CD4-positive, alpha-beta T cell treated with Interferon alpha-2 for 1 hour (primary cell): ENCODE data around the gene CD4.

Experiments
- DNase-seq, 2 donors: peaks; one replicate each; pipeline ENCODE4 v3.0.0-alpha.2; 2020 to 2022

CD4 gene

GRCh38 chr12:6817098-6817497 is 27.8 kb downstream of the CD4 start:
- no peak for DNase-seq

DNA sequence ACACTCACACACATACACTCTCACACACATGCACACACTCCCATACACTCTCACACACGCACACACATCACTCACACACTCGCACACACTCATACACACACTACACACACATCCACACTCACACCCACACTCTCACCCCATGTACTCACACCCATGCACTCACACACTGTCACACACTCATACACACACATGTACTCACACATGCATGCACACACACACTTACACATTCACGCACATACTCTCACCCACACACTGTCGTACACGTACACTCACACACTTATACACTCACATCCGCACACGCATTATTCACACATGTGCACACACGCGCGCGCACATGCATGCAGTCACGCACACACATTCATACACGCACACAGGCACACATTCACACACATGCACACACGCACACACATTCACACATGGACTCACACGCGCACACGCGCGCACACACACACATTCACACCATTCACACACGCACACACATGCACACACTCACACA is 28.4 kb downstream of the CD4 start:
- DNase-seq, result no peak

DNA sequence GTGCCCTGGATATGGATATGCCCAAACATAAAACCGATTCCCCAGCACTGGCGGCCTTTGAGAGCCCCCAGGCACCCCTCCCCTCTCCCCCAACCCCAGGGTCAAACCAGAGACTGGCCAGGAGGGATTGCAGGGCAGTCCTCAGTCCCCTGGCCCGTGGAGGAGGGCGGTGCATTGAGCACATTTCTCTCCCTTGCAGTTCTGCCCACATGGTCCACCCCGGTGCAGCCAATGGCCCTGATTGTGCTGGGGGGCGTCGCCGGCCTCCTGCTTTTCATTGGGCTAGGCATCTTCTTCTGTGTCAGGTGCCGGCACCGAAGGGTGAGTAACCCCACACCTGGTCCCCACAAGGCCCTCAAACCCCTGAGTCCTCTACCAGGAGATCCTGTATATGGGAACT is 28.9 kb downstream of the CD4 start:
- no peak for DNase-seq

DNA sequence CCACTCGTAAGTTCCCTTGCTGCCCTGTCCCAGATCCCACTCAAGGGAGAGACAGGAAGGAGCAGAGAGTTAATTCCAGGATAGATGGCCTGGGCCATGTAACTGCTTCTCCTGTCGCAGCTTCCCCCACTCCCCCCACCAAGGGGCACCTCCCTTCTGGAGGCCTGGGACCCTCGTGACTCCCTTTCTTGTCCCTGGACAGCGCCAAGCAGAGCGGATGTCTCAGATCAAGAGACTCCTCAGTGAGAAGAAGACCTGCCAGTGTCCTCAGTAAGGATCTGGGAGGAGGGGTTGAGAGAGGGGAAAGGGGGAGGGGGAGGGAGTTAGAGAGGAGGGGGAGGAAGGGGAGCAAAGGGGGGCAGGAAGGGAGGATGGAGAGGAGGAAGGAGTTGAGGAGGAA is 29.3 kb downstream of the CD4 start:
- no peak for DNase-seq

- DNase-seq, result no peak
Observed at GRCh38 chr12:6819106-6820030, 30.0 kb downstream of the CD4 start.

- no peak for DNase-seq
Observed at GRCh38 chr12:6820166-6820565, 30.8 kb downstream of the CD4 start.

DNA sequence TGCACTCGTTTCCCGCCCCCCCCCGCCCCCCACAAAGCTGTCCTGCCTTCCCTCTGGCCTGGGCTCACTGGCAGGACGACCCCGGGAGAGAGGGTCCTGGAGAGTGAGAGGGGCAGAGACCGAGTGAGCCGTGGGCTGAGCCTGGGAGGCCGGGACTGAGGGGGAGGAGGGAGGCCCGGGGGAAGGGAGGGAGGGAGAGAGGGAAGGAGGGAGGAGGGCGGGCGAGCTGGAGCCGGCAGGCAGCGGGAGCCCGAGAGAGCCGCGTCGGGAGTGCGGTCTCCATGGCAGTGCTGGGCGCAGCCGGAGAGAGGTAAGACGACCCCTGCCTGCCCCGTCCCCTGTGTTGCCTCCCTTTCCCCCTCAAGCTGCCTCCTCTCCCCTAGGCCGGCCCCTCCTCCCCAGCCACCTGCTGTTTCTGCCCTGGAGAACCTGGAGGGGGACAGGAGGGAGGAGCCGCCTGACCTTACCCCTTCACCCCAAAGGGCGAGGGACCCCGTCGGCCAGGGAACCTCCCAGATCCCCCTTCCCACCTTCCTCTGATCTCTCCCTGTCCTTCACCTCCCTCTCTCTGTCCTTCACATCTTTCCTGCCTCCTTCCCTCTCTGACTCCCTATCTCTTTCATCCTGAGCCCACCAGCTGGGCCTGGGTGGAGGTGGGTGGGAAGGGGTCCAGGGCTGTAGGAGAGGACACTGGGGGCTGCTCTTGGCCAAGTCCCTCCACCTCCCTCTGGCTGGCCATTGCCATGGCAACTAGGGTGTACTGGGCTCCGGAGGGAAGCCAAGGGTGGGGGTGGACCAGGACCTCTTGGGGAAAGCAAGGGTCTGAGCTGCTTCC is 32.5 kb downstream of the CD4 start, which contains the start of gene GPR162:
GPR162 (plus strand) TSS at position 231 of the 835 bp plus-strand sequence. CDS start 2,078 bp downstream, outside the sequence.
- no peak for DNase-seq

DNA sequence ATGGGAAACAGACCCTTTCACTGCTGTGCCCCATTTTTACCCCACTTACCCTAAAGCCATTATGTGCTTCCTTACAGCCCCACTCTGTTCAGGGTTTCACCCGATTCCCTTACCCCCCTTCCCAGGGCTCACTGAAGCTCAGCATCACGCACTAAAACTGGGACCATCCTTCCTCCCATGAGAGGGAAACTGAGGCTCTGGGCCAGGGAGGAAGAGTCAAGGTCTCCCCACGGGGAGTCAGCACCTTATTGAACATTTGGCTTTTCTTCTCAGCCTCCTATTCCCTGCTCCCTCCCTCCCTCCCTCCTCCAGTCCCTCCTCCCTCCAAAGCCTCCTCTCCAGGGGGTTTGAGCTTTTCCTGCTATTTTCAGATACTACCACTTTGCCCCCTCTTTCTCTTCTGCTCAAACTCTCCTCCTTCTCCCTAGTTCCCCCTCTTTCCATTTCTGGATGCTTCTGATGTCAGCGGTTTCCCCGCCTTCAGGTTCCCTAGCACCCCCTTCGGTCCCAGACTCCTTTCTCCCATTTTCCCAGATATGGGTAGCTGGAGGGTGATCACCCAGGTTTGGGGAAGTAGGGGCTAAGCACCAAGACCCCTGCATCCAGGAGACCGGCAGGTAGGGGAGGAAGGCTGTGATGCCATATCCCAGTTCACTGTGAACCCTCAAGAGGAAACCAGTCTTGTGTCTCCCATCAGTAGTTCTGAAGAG is 33.3 kb downstream of the CD4 start:
- no peak for DNase-seq

DNA sequence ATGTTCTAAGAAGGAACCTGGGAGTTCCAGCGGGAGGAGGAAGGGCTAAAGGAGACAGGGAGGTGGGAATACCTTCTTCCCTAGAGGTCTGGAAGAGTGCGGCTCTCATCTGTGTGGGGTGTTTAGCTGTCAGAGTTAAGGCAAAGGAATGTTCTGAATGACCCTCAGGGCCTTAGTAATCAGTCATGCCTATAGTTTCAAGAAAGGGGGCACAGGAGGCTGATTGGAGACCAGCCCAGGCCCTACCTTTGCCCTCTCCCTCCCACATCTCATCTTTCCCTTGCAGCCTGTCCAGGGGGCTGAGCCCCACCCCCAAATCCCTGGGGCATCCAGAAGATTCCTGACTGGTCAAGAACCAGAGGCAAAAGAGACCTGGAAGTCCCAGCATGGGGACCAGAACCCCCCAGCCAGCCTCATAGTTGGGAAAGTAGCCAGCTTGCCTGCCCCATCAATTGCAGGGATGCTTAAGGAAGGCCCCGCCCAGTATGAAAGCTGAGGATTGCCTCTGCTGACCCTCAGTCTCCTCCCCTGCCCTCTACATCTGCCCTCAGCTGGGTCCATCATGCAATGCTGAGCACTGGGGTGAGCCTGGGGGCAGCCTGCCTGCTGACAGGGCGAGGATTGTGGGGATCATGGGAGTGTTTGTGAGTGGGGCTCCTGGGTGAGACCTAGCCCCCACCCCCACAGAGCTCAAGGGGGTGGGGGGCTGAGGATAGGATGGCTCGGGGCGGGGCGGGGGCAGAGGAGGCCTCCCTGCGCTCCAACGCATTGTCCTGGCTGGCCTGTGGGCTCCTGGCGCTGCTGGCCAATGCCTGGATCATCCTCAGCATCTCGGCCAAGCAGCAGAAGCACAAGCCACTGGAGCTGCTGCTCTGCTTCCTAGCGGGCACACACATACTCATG is 34.1 kb downstream of the CD4 start:
- DNase-seq, result no peak

- DNase-seq, result no peak
Observed at GRCh38 chr12:6824085-6824775, 34.9 kb downstream of the CD4 start.

DNA sequence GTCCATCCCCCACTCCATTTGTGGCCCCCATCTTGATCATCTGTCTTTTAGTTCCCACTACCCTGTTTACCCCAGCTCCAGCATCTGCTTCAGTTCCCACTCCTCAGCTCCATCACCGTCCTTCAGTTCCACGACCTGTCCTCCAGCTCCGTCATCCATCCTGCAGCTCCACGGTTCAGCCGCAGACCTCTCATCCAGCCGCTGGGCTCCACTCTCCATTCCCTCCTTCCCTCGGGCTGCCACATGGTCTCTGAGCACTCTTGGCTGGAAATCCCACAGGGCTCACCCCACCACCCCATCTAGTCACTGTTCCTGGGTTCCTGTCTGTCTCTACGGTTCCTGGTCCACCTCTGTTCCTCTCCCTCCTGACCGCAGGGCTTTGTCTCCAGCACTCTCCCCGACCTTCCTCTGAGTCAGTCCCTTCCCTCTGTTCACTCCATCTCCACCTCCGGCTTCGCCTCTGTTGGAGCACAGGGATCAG is 35.6 kb downstream of the CD4 start:
- DNase-seq, result no peak

- DNase-seq, result peak; percentile 73 to 84
Observed at GRCh38 chr12:6825398-6826124, 36.2 kb downstream of the CD4 start.

DNA sequence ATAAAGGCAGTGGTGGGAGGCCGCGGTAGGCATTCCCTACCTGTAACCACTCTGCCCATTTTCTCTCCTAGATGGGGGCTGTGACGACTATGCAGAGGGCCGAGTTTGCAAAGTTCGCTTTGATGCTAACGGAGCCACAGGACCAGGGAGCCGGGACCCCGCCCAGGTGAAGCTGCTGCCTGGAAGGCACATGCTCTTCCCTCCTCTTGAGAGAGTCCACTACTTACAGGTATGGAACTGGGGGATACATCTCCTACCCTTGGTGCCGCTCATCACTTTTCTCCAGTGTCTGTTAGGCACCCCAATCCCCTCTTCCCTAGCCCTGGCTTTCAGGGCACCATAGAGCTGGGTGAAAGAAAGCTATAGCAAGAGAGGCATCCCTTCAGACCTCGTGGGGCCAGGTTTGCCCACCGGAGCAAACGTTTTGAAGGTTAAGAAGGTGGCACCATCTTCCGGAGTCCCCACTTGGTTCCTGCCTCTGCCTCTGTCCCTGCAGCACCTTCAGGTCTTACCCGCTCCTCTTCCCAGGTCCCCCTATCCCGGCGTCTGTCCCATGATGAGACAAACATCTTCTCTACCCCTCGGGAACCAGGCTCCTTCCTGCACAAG is 36.9 kb downstream of the CD4 start:
- no peak for DNase-seq

DNA sequence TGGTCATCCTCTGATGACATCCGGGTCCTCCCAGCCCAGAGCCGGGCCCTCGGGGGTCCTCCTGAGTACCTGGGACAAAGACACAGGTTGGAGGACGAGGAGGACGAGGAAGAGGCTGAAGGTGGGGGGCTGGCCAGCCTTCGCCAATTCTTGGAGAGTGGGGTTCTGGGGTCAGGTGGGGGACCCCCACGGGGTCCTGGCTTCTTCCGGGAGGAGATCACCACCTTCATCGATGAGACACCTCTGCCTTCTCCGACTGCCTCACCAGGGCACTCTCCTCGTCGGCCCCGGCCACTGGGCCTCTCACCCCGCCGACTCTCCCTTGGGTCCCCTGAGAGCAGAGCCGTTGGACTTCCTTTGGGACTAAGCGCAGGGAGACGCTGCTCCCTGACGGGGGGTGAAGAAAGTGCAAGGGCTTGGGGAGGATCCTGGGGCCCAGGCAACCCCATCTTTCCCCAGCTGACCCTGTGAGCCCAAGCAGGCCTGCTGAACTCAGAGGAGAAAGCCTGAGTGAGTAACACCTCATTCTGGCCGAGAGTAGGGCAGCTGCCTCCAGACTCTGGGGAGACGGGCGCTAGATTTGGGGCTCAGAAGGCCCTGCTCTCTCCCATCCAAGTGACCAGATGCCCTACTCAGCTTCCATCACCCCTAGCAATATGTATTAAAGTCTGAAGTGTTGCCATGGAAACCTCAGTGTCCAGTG is 37.6 kb downstream of the CD4 start:
- no peak for DNase-seq

DNA sequence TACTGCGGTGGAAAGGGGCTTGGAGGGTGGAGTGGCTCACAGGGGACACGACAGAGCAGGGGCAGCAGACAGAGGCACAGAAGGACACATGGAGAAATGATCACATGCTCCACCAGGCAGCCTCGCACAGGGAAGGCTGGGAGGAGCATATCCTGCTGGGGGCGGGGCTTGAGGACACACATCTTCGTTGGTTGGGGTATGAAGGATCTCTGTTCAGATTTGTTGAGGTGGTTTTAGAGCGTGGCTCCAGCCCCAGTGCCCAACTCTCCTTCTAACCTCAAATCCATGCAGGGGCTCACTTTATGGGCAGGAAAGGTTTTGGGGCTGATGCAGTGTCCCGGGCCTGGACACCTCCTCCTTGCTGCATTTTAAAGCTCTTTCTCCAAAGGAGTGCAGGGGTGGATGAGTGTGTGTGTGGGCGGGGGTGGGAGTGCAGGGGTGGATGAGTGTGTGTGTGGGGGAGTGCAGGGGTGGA is 38.1 kb downstream of the CD4 start:
- DNase-seq, result peak; percentile 21 to 41

- no peak for DNase-seq
Observed at GRCh38 chr12:6827982-6828780, 38.9 kb downstream of the CD4 start, which contains the start of gene P3H3. TSS of gene P3H3 (plus strand) at chr12:6828407. CDS start at chr12:6828441, 34 bp downstream.

GRCh38 chr12:6828781-6829535 is 39.6 kb downstream of the CD4 start:
- peak; percentile 16 to 42 for DNase-seq
